Mesenchymal stem cell (in vitro differentiated cells and primary cell): Measurements from ENCODE around the gene MCUB.
A peak's percentile ranks its signal among the peaks of the same experiment; 100 is the strongest.

Experiments used
- DNase-seq: peaks from one replicate; pipeline ENCODE4 v3.0.0-alpha.2; 2013
- H2AFZ ChIP-seq: one replicate; pipeline ENCODE4 v1.6.1; 2013; ENCODE audit warnings: low read depth, mild to moderate bottlenecking, control low read depth, inconsistent platforms, low read length, moderate library complexity
- H2AK5ac ChIP-seq: 2 replicates; pipeline ENCODE4 v1.6.1; 2013; ENCODE audit warnings: low read length, moderate library complexity, mild to moderate bottlenecking, inconsistent platforms; ENCODE audit not compliant: severe bottlenecking
- H2BK120ac ChIP-seq: one replicate; pipeline ENCODE4 v1.6.1; 2013; ENCODE audit warnings: low read depth, mild to moderate bottlenecking, inconsistent platforms, low read length, moderate library complexity
- H2BK12ac ChIP-seq, 2 experiments: one replicate each; pipeline ENCODE4 v1.6.1; 2013; ENCODE audit warnings: inconsistent platforms in 2 of 2, low read length in 2 of 2, mild to moderate bottlenecking in 2 of 2, moderate library complexity in 2 of 2, control low read depth in 1 of 2
- H2BK15ac ChIP-seq: one replicate; pipeline ENCODE4 v1.6.1; 2013; ENCODE audit warnings: mild to moderate bottlenecking, low read depth, inconsistent platforms; ENCODE audit not compliant: poor library complexity, severe bottlenecking
- H2BK5ac ChIP-seq: 2 replicates; pipeline ENCODE4 v1.6.1; 2013; ENCODE audit warnings: low read depth, mild to moderate bottlenecking, low read length, control low read depth, inconsistent platforms; ENCODE audit not compliant: poor library complexity, severe bottlenecking
- H3K14ac ChIP-seq, 2 experiments: one replicate each; pipeline ENCODE4 v1.6.1; 2013; ENCODE audit warnings: inconsistent platforms in 2 of 2, low read length in 2 of 2, control low read depth in 1 of 2, mild to moderate bottlenecking in 1 of 2, moderate library complexity in 1 of 2
- H3K18ac ChIP-seq, 2 experiments: one replicate each; pipeline ENCODE4 v1.6.1; 2013; ENCODE audit warnings: inconsistent platforms in 2 of 2, low read length in 2 of 2, control low read depth in 1 of 2, low read depth in 1 of 2, mild to moderate bottlenecking in 1 of 2
- H3K23ac ChIP-seq, 2 experiments: one replicate each; pipeline ENCODE4 v1.6.1; 2013; ENCODE audit warnings: inconsistent platforms in 2 of 2, low read length in 2 of 2, mild to moderate bottlenecking in 2 of 2, moderate library complexity in 2 of 2, control low read depth in 1 of 2
- H3K27ac ChIP-seq: 2 replicates; pipeline ENCODE4 v1.5.1; 2013; ENCODE audit warnings: mild to moderate bottlenecking, moderate library complexity, low read length, control low read depth, inconsistent platforms; ENCODE audit not compliant: poor library complexity, severe bottlenecking
- H3K27me3 ChIP-seq, 2 experiments: 2 replicates each; pipeline versions ENCODE4 v1.6.1 to v1.7.0; 2013; ENCODE audit warnings: low read length in 2 of 2, mild to moderate bottlenecking in 2 of 2, moderate library complexity in 2 of 2, control low read depth in 1 of 2, inconsistent platforms in 1 of 2; ENCODE audit not compliant: control insufficient read depth in 1 of 2, insufficient read depth in 1 of 2
- H3K36me3 ChIP-seq, 2 experiments: 2 replicates each; pipeline versions ENCODE4 v1.6.1 to v1.7.0; 2013; ENCODE audit warnings: low read length in 2 of 2, control low read depth in 1 of 2, inconsistent platforms in 1 of 2, low read depth in 1 of 2, mild to moderate bottlenecking in 1 of 2; ENCODE audit not compliant: insufficient read depth in 2 of 2, control insufficient read depth in 1 of 2
- H3K4ac ChIP-seq, 2 experiments: one replicate each; pipeline ENCODE4 v1.6.1; 2013; ENCODE audit warnings: inconsistent platforms in 2 of 2, low read length in 2 of 2, mild to moderate bottlenecking in 2 of 2, moderate library complexity in 2 of 2, control low read depth in 1 of 2, low read depth in 1 of 2
- H3K4me1 ChIP-seq: 2 replicates; pipeline ENCODE4 v1.6.1; 2013; ENCODE audit warnings: low read depth, low read length, control low read depth; ENCODE audit not compliant: control insufficient read depth, insufficient read depth
- H3K4me2 ChIP-seq: 2 replicates; pipeline ENCODE4 v1.6.1; 2013; ENCODE audit warnings: low read length, mild to moderate bottlenecking, inconsistent platforms; ENCODE audit not compliant: poor library complexity, severe bottlenecking
- H3K4me3 ChIP-seq, 2 experiments: 2 replicates each; pipeline versions ENCODE4 v1.5.1 to v1.7.0; 2013; ENCODE audit warnings: low read length in 2 of 2, mild to moderate bottlenecking in 2 of 2, control low read depth in 1 of 2, low read depth in 1 of 2; ENCODE audit not compliant: insufficient read depth in 1 of 2
- H3K79me1 ChIP-seq: replicated peaks from 2 replicates; pipeline ENCODE4 v1.6.1; 2013; ENCODE audit warnings: mild to moderate bottlenecking, control low read depth, low read length, inconsistent platforms; ENCODE audit not compliant: poor library complexity, severe bottlenecking
- H3K9ac ChIP-seq: 2 replicates; pipeline ENCODE4 v1.7.0; 2013; ENCODE audit warnings: mild to moderate bottlenecking, low read length, moderate library complexity
- H3K9me3 ChIP-seq: 2 replicates; pipeline ENCODE4 v1.7.0; 2013; ENCODE audit warnings: mild to moderate bottlenecking, low read length; ENCODE audit not compliant: control insufficient read depth
- H4K8ac ChIP-seq: one replicate; pipeline ENCODE4 v1.6.1; 2013; ENCODE audit warnings: inconsistent platforms, mild to moderate bottlenecking, low read length, moderate library complexity
- H4K91ac ChIP-seq: one replicate; pipeline ENCODE4 v1.6.1; 2013; ENCODE audit warnings: mild to moderate bottlenecking, low read length, inconsistent platforms
- WGBS: methylation state at CpG from one replicate; pipeline ENCODE4 v1.1.7; 2013; ENCODE audit warnings: mixed read lengths; 5-methylcytosine and 5-hydroxymethylcytosine counted together

The MCUB gene

GRCh38 chr4:109610489-109610888 is 50.4 kb downstream of the MCUB start:
- H3K4me1 ChIP-seq, result no peaks in the 10 kb centered on the region
- H3K23ac ChIP-seq, result no peak overlapping the region
- no peak overlapping the region for H3K14ac ChIP-seq
- no peak overlapping the region for H2BK5ac ChIP-seq
- H3K4me2 ChIP-seq, result no peak overlapping the region
- peaks cover 10% of the 10 kb centered on the region for H3K79me1 ChIP-seq
- no peak overlapping the region for H2AK5ac ChIP-seq
- DNase-seq, result no peak
- no peaks in the 10 kb centered on the region for H3K27me3 ChIP-seq
- H4K91ac ChIP-seq, result no peak overlapping the region
- H3K9ac ChIP-seq, result no peak overlapping the region
- WGBS, result 98% methylated on average over 5 of the region's 5 CpGs
- no peak overlapping the region for H2AFZ ChIP-seq
- no peak overlapping the region for H2BK15ac ChIP-seq
- no peak overlapping the region for H3K27ac ChIP-seq
- H3K36me3 ChIP-seq, result no peaks in the 10 kb centered on the region
- no peak overlapping the region for H3K18ac ChIP-seq
- H3K9me3 ChIP-seq, result no peaks in the 10 kb centered on the region
- no peak overlapping the region for H4K8ac ChIP-seq
- H3K4ac ChIP-seq, result no peak overlapping the region
- H2BK120ac ChIP-seq, result no peak overlapping the region
- H2BK12ac ChIP-seq, result no peak overlapping the region
- no peak overlapping the region for H3K4me3 ChIP-seq

- DNase-seq, result peak; percentile 26
- Histone ChIP-seq H3K14ac (no peak overlapping the region), H3K9ac (no peak overlapping the region), H4K8ac (no peak overlapping the region), H3K18ac (no peak overlapping the region), H3K9me3 (no peaks in the 10 kb centered on the region), H2AK5ac (no peak overlapping the region), H2AFZ (no peak overlapping the region), H3K27me3 (no peaks in the 10 kb centered on the region), H3K23ac (no peak overlapping the region), H2BK15ac (no peak overlapping the region), H3K4me2 (no peak overlapping the region), H2BK12ac (no peak overlapping the region), H3K4me1 (no peaks in the 10 kb centered on the region), H3K4me3 (no peak overlapping the region), H4K91ac (no peak overlapping the region), H3K27ac (no peak overlapping the region), H2BK120ac (no peak overlapping the region), H3K4ac (no peak overlapping the region), H2BK5ac (no peak overlapping the region), H3K79me1 (peaks cover 10% of the 10 kb centered on the region), H3K36me3 (no peaks in the 10 kb centered on the region)
Measured at GRCh38 chr4:109611045-109611646, 51.1 kb downstream of the MCUB start.

GRCh38 chr4:109614015-109614414 is 54.0 kb downstream of the MCUB start:
- no peak overlapping the region for H3K4me3 ChIP-seq
- no peak overlapping the region for H3K4me2 ChIP-seq
- no peak overlapping the region for H2BK12ac ChIP-seq
- H3K36me3 ChIP-seq, result peaks cover 0 to 2% of the 10 kb centered on the region in 2 experiments
- no peaks in the 10 kb centered on the region for H3K27me3 ChIP-seq
- no peak overlapping the region for H2BK5ac ChIP-seq
- no CpG with 5 or more reads among the region's 1 CpG for WGBS
- no peak overlapping the region for H2AK5ac ChIP-seq
- H3K4me1 ChIP-seq, result no peaks in the 10 kb centered on the region
- H3K4ac ChIP-seq, result no peak overlapping the region
- no peaks in the 10 kb centered on the region for H3K9me3 ChIP-seq
- H4K91ac ChIP-seq, result no peak overlapping the region
- H3K9ac ChIP-seq, result no peak overlapping the region
- H3K14ac ChIP-seq, result no peak overlapping the region
- no peak overlapping the region for H3K23ac ChIP-seq
- H2BK15ac ChIP-seq, result no peak overlapping the region
- no peak overlapping the region for H3K27ac ChIP-seq
- no peak overlapping the region for H4K8ac ChIP-seq
- no peak overlapping the region for H2BK120ac ChIP-seq
- no peak overlapping the region for H3K18ac ChIP-seq
- DNase-seq, result no peak
- H2AFZ ChIP-seq, result no peak overlapping the region
- peaks cover 9% of the 10 kb centered on the region for H3K79me1 ChIP-seq

GRCh38 chr4:109614466-109614865 is 54.4 kb downstream of the MCUB start:
- H3K4me1 ChIP-seq, result no peaks in the 10 kb centered on the region
- H2AK5ac ChIP-seq, result no peak overlapping the region
- no peak overlapping the region for H3K14ac ChIP-seq
- no peak overlapping the region for H3K27ac ChIP-seq
- no peak overlapping the region for H2BK5ac ChIP-seq
- no peak overlapping the region for H4K8ac ChIP-seq
- DNase-seq, result peak; percentile 61
- peaks cover 0 to 2% of the 10 kb centered on the region in 2 experiments for H3K36me3 ChIP-seq
- H3K23ac ChIP-seq, result no peak overlapping the region
- peaks cover 9% of the 10 kb centered on the region for H3K79me1 ChIP-seq
- H2BK120ac ChIP-seq, result no peak overlapping the region
- no peak overlapping the region for H3K4ac ChIP-seq
- no peak overlapping the region for H2AFZ ChIP-seq
- 66% methylated on average over 4 of the region's 5 CpGs for WGBS
- H3K4me3 ChIP-seq, result no peak overlapping the region
- H2BK12ac ChIP-seq, result no peak overlapping the region
- H3K9me3 ChIP-seq, result no peaks in the 10 kb centered on the region
- H3K18ac ChIP-seq, result no peak overlapping the region
- H3K4me2 ChIP-seq, result no peak overlapping the region
- H2BK15ac ChIP-seq, result no peak overlapping the region
- no peak overlapping the region for H3K9ac ChIP-seq
- no peaks in the 10 kb centered on the region for H3K27me3 ChIP-seq
- H4K91ac ChIP-seq, result no peak overlapping the region
